HepG2 (cell line): ENCODE measurements around the gene PHKG2. TPM values are rescaled to one million over a fixed set of nuclear protein-coding genes. Genes with fewer than 3 reads are reported as not detected.

ENCODE experiments used
- BCL6 ChIP-seq: IDR thresholded peaks from 2 replicates; pipeline ENCODE4 v1.6.1; 2016; ENCODE audit warnings: missing genetic modification reagents, missing compliant biosample characterization
- CBFB ChIP-seq: sonication (generic); formaldehyde crosslinking; IDR thresholded peaks from 2 replicates; pipeline ENCODE4 v1.4.0; 2020; ENCODE audit warnings: missing genetic modification reagents
- DMAP1 ChIP-seq: IDR thresholded peaks from 2 replicates; pipeline ENCODE4 v1.6.1; 2016
- KMT2A ChIP-seq: sonication (generic); formaldehyde crosslinking; IDR thresholded peaks from 2 replicates; pipeline ENCODE4 v1.4.0; 2020; ENCODE audit warnings: missing genetic modification reagents
- NAIF1 ChIP-seq: sonication (generic); formaldehyde crosslinking; IDR thresholded peaks from 2 replicates; pipeline ENCODE4 v1.5.0; 2020; ENCODE audit warnings: mild to moderate bottlenecking, missing genetic modification reagents, borderline replicate concordance
- PAWR ChIP-seq: sonication (generic); formaldehyde crosslinking; IDR thresholded peaks from 2 replicates; pipeline ENCODE4 v1.4.0; 2020; ENCODE audit warnings: missing genetic modification reagents, mild to moderate bottlenecking, borderline replicate concordance
- SNRNP70 ChIP-seq: fragments of 200-400 bp; formaldehyde crosslinking; IDR thresholded peaks from 2 replicates; pipeline ENCODE4 v1.6.1; 2017; ENCODE audit warnings: mild to moderate bottlenecking, low read depth, low read length, moderate library complexity
- SOX13 ChIP-seq, 3 experiments: fragments of 450-650 bp in 1 of 3; sonication (generic) in 1 of 3; formaldehyde crosslinking in 1 of 3; IDR thresholded peaks in 2 of 3; conservative IDR thresholded peaks in 1 of 3; 2 replicates each; pipeline versions ENCODE4 v1.5.0 to v1.6.1; 2016 to 2020; ENCODE audit warnings: antibody characterized with exemption in 1 of 3, mild to moderate bottlenecking in 1 of 3, missing compliant biosample characterization in 1 of 3, missing genetic modification reagents in 1 of 3, moderate library complexity in 1 of 3
- ZBTB42 ChIP-seq: sonication (generic); formaldehyde crosslinking; IDR thresholded peaks from 2 replicates; pipeline ENCODE4 v1.5.0; 2020; ENCODE audit warnings: mild to moderate bottlenecking, missing genetic modification reagents
- ZFP41 ChIP-seq: sonication (generic); formaldehyde crosslinking; IDR thresholded peaks from 2 replicates; pipeline ENCODE4 v1.4.0; 2020; ENCODE audit warnings: mild to moderate bottlenecking, missing genetic modification reagents, borderline replicate concordance
- ZMYM2 ChIP-seq: sonication (generic); formaldehyde crosslinking; IDR thresholded peaks from 2 replicates; pipeline ENCODE4 v1.8.0; 2022; ENCODE audit warnings: mild to moderate bottlenecking, missing genetic modification reagents
- ZNF160 ChIP-seq: sonication (generic); formaldehyde crosslinking; IDR thresholded peaks from 2 replicates; pipeline ENCODE4 v1.8.0; 2022; ENCODE audit warnings: mild to moderate bottlenecking, inconsistent platforms, missing genetic modification reagents
- ZNF253 ChIP-seq: sonication (generic); formaldehyde crosslinking; IDR thresholded peaks from 2 replicates; pipeline ENCODE4 v1.8.0; 2022; ENCODE audit warnings: mild to moderate bottlenecking, missing genetic modification reagents, borderline replicate concordance
- ZNF350 ChIP-seq: sonication (generic); formaldehyde crosslinking; IDR thresholded peaks from 2 replicates; pipeline ENCODE4 v1.4.0; 2020; ENCODE audit warnings: mild to moderate bottlenecking, low read depth, missing genetic modification reagents, borderline replicate concordance
- ZNF552 ChIP-seq: sonication (generic); formaldehyde crosslinking; IDR thresholded peaks from 2 replicates; pipeline ENCODE4 v1.9.0; 2022; ENCODE audit warnings: missing genetic modification reagents, mild to moderate bottlenecking, borderline replicate concordance
- ZNF629 ChIP-seq: sonication (generic); formaldehyde crosslinking; conservative IDR thresholded peaks from 2 replicates; pipeline ENCODE4 v1.5.0; 2020; ENCODE audit warnings: missing genetic modification reagents
- ZNF674 ChIP-seq: sonication (generic); formaldehyde crosslinking; IDR thresholded peaks from 2 replicates; pipeline ENCODE4 v1.5.0; 2020; ENCODE audit warnings: low read depth, mild to moderate bottlenecking, missing genetic modification reagents
- ZNF678 ChIP-seq: sonication (generic); formaldehyde crosslinking; IDR thresholded peaks from 2 replicates; pipeline ENCODE4 v1.4.0; 2020; ENCODE audit warnings: mild to moderate bottlenecking, missing genetic modification reagents
- ZNF816 ChIP-seq: sonication (generic); formaldehyde crosslinking; IDR thresholded peaks from 2 replicates; pipeline ENCODE4 v1.8.0; 2022; ENCODE audit warnings: missing genetic modification reagents, mild to moderate bottlenecking, borderline replicate concordance
- ZZZ3 ChIP-seq: sonication (generic); formaldehyde crosslinking; IDR thresholded peaks from 2 replicates; pipeline ENCODE4 v1.4.0; 2020; ENCODE audit warnings: missing genetic modification reagents, mild to moderate bottlenecking, borderline replicate concordance
- polyA plus RNA-seq, 8 experiments: library from polyadenylated mRNA; depleted of rRNA in 3 of 8; stranded (reverse) in 7 of 8; unstranded in 1 of 8; fragments of >200 nt; fragmentation: Illumina TruSeq in 4 of 8; extraction: Trizol in 4 of 8; gene quantifications; 2 replicates each; pipeline versions ENCODE4 v1.2.1 to v1.2.3, GENCODE V29; 2011 to 2016; ENCODE audit warnings: low read depth in 4 of 8, missing spikeins in 1 of 8, mixed read lengths in 1 of 8; ENCODE audit not compliant: insufficient read depth in 1 of 8
- total RNA-seq, 5 experiments: library from RNA; depleted of rRNA; stranded (reverse); fragments of >200 nt; fragmentation: Illumina TruSeq; extraction: Trizol; gene quantifications; 2 replicates each; pipeline ENCODE4 v1.2.3, GENCODE V29; 2016; ENCODE audit warnings: low read depth in 1 of 5
- TF ChIP-seq, protein P1 (sequence below): sonication (generic); formaldehyde crosslinking; IDR thresholded peaks from 2 replicates; pipeline ENCODE4 v1.8.1; 2023; ENCODE audit warnings: mild to moderate bottlenecking, missing genetic modification reagents, borderline replicate concordance
- TF ChIP-seq, protein P2 (sequence below): sonication (generic); formaldehyde crosslinking; IDR thresholded peaks from 2 replicates; pipeline ENCODE4 v1.4.0; 2020; ENCODE audit warnings: missing genetic modification reagents
- TF ChIP-seq, protein P3 (sequence below): sonication (generic); formaldehyde crosslinking; IDR thresholded peaks from 2 replicates; pipeline ENCODE4 v1.4.0; 2020; ENCODE audit warnings: missing genetic modification reagents
- TF ChIP-seq, protein P4 (sequence below): sonication (generic); formaldehyde crosslinking; conservative IDR thresholded peaks from 2 replicates; pipeline ENCODE4 v1.5.0; 2020; ENCODE audit warnings: missing genetic modification reagents
- TF ChIP-seq, protein P5 (sequence below): sonication (generic); formaldehyde crosslinking; IDR thresholded peaks from 2 replicates; pipeline ENCODE4 v1.5.0; 2020; ENCODE audit warnings: mild to moderate bottlenecking, missing genetic modification reagents

Gene PHKG2
- total and polyA plus RNA-seq, 2 of the 13 experiments (the other 11 are each of a cell fraction or from before 2014, with no cell fraction given), result 37.4 to 42.1 TPM

DNA sequence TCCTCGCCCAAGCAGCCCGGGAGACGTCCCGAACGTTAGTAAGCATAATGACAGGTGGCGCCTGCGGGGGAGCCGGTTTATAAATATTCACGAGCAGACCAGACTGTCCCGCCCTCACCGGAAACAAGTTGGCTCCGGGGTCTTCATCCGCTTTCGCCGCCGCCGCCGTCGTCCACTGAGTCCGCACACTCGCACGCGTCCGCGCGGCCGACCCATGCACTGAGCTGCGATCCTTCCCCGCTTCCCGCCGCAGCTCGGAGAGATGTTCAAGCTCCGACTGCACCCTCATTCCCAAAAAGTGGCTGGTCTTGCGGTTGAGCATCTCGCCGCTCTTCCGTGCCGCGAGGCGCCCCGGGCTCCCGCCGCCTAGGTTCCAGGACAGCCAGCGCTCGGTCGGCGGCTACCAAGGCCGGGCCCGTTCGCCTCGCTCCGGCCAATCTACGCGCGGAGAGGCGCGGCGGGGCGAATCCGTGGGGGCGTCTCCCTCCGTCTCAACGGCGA, 13.3 kb downstream of the PHKG2 start (continued):
- TF ChIP-seq ZNF674 (CRISPR knock-in tag), result no peak
- TF ChIP-seq KMT2A (CRISPR knock-in tag), result no peak; the same call in 1 of the 2 replicates
- 0 out of 2 replicates have a peak, but pooled peaks have one; percentile 25 for TF ChIP-seq ZFP41 (CRISPR knock-in tag)
- TF ChIP-seq ZNF350 (CRISPR knock-in tag), result no peak
- no peak for TF ChIP-seq BCL6 (CRISPR knock-in tag)
- peak; percentile 84; the same call in 1 of the 2 replicates for TF ChIP-seq NAIF1 (CRISPR knock-in tag)
- no peak for TF ChIP-seq SNRNP70
- TF ChIP-seq, protein P1, sequence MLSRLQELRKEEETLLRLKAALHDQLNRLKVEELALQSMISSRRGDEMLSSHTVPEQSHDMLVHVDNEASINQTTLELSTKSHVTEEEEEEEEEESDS (CRISPR knock-in tag), result no peak
- 0 out of 2 replicates have a peak, but pooled peaks have one; percentile 15 for TF ChIP-seq ZMYM2 (CRISPR knock-in tag)
- peak; percentile 51 for TF ChIP-seq ZNF552 (CRISPR knock-in tag)
- TF ChIP-seq ZNF629, result no peak
- TF ChIP-seq, protein P2, sequence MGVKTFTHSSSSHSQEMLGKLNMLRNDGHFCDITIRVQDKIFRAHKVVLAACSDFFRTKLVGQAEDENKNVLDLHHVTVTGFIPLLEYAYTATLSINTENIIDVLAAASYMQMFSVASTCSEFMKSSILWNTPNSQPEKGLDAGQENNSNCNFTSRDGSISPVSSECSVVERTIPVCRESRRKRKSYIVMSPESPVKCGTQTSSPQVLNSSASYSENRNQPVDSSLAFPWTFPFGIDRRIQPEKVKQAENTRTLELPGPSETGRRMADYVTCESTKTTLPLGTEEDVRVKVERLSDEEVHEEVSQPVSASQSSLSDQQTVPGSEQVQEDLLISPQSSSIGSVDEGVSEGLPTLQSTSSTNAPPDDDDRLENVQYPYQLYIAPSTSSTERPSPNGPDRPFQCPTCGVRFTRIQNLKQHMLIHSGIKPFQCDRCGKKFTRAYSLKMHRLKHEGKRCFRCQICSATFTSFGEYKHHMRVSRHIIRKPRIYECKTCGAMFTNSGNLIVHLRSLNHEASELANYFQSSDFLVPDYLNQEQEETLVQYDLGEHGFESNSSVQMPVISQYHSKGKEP (CRISPR knock-in tag), result no peak
- TF ChIP-seq, protein P3, sequence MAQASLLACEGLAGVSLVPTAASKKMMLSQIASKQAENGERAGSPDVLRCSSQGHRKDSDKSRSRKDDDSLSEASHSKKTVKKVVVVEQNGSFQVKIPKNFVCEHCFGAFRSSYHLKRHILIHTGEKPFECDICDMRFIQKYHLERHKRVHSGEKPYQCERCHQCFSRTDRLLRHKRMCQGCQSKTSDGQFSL, result no peak
- no peak for TF ChIP-seq DMAP1
- no peak for TF ChIP-seq SOX13 (IDR thresholded peaks at IDR 0.05)
- TF ChIP-seq SOX13 (CRISPR knock-in tag; conservative IDR thresholded peaks at IDR 0.05 in 1 of 2, IDR thresholded peaks at IDR 0.05 in 1 of 2), result peak in 1 of 2 experiments; percentile 22; a peak in 2 of 4 replicates
- peak; percentile 53; the same call in 1 of the 2 replicates for TF ChIP-seq CBFB (CRISPR knock-in tag)
- no peak; the same call in 1 of the 2 replicates for TF ChIP-seq ZNF253
- TF ChIP-seq ZNF678 (CRISPR knock-in tag), result 0 out of 2 replicates have a peak, but pooled peaks have one; percentile 6
- TF ChIP-seq ZBTB42 (CRISPR knock-in tag), result no peak
- no peak; the same call in 1 of the 2 replicates for TF ChIP-seq ZZZ3 (CRISPR knock-in tag)
- TF ChIP-seq, protein P4, sequence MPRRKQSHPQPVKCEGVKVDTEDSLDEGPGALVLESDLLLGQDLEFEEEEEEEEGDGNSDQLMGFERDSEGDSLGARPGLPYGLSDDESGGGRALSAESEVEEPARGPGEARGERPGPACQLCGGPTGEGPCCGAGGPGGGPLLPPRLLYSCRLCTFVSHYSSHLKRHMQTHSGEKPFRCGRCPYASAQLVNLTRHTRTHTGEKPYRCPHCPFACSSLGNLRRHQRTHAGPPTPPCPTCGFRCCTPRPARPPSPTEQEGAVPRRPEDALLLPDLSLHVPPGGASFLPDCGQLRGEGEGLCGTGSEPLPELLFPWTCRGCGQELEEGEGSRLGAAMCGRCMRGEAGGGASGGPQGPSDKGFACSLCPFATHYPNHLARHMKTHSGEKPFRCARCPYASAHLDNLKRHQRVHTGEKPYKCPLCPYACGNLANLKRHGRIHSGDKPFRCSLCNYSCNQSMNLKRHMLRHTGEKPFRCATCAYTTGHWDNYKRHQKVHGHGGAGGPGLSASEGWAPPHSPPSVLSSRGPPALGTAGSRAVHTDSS (CRISPR knock-in tag), result 0 out of 2 replicates have a peak, but pooled peaks have one; percentile 32
- TF ChIP-seq, protein P5, sequence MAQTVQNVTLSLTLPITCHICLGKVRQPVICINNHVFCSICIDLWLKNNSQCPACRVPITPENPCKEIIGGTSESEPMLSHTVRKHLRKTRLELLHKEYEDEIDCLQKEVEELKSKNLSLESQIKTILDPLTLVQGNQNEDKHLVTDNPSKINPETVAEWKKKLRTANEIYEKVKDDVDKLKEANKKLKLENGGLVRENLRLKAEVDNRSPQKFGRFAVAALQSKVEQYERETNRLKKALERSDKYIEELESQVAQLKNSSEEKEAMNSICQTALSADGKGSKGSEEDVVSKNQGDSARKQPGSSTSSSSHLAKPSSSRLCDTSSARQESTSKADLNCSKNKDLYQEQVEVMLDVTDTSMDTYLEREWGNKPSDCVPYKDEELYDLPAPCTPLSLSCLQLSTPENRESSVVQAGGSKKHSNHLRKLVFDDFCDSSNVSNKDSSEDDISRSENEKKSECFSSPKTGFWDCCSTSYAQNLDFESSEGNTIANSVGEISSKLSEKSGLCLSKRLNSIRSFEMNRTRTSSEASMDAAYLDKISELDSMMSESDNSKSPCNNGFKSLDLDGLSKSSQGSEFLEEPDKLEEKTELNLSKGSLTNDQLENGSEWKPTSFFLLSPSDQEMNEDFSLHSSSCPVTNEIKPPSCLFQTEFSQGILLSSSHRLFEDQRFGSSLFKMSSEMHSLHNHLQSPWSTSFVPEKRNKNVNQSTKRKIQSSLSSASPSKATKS (CRISPR knock-in tag), result no peak
- TF ChIP-seq ZNF816 (CRISPR knock-in tag), result no peak
- no peak for TF ChIP-seq PAWR (CRISPR knock-in tag)
- no peak for TF ChIP-seq ZNF160 (CRISPR knock-in tag)
